ENCODE results near the gene METTL5. TPM values are rescaled to one million over a fixed set of nuclear protein-coding genes. Genes with fewer than 3 reads are reported as not detected.
A peak's percentile ranks its signal among the peaks of the same experiment; 100 is the strongest.
"Not testable (repeated sequence)": the region's sequence is repeated elsewhere in the genome, so short reads cannot be mapped to it uniquely, and the experiment has no call there.

Gene METTL5
- total RNA-seq, 2 donors from 2014 or later, result 22.9 to 29.4 TPM

- H3K27ac Mint-ChIP-seq, result peak overlapping the region; percentile 24
- no peak overlapping the region for H3K4me3 Mint-ChIP-seq
- no peaks in the 10 kb centered on the region for H3K9me3 ChIP-seq (ENCODE audit: control insufficient read depth, low read length, poor library complexity, severe bottlenecking)
- H3K4me1 Mint-ChIP-seq, result peaks cover 31% of the 10 kb centered on the region
- H3K27me3 Mint-ChIP-seq, result no peaks in the 10 kb centered on the region
- ATAC-seq (no peak), DNase-seq (no peak)
- H3K36me3 Mint-ChIP-seq (ENCODE audit: low read depth), result peaks cover 4% of the 10 kb centered on the region
Observed at GRCh38 chr2:169822036-169822435, 2.7 kb downstream of the METTL5 start.

- H3K27me3 Mint-ChIP-seq; H3K36me3 Mint-ChIP-seq (ENCODE audit: low read depth); H3K4me3 Mint-ChIP-seq; H3K9me3 ChIP-seq (ENCODE audit: control insufficient read depth, low read length, poor library complexity, severe bottlenecking); DNase-seq; ATAC-seq: not testable (repeated sequence)
- H3K4me1 Mint-ChIP-seq, result peaks cover 28% of the 10 kb centered on the region
- H3K27ac Mint-ChIP-seq, result peak overlapping the region; percentile 80
Observed at GRCh38 chr2:169820101-169820500, 4.6 kb downstream of the METTL5 start.

- no peak overlapping the region for H3K4me3 Mint-ChIP-seq
- H3K27me3 Mint-ChIP-seq, result no peaks in the 10 kb centered on the region
- ATAC-seq, result no peak
- H3K36me3 Mint-ChIP-seq (ENCODE audit: low read depth), result peaks cover 8% of the 10 kb centered on the region
- H3K9me3 ChIP-seq (ENCODE audit: control insufficient read depth, low read length, poor library complexity, severe bottlenecking), result no peaks in the 10 kb centered on the region
- peak overlapping the region; percentile 80 for H3K27ac Mint-ChIP-seq
- H3K4me1 Mint-ChIP-seq, result peaks cover 23% of the 10 kb centered on the region
- DNase-seq, result no peak
Observed at GRCh38 chr2:169819106-169819505, 5.6 kb downstream of the METTL5 start.

- no peaks in the 10 kb centered on the region for H3K27me3 Mint-ChIP-seq
- no peak for DNase-seq
- no peak for ATAC-seq
- no peaks in the 10 kb centered on the region for H3K9me3 ChIP-seq (ENCODE audit: control insufficient read depth, low read length, poor library complexity, severe bottlenecking)
- no peak overlapping the region for H3K27ac Mint-ChIP-seq
- H3K4me3 Mint-ChIP-seq, result no peak overlapping the region
- H3K4me1 Mint-ChIP-seq, result peaks cover 16% of the 10 kb centered on the region
- H3K36me3 Mint-ChIP-seq (ENCODE audit: low read depth), result peaks cover 8% of the 10 kb centered on the region
Observed at GRCh38 chr2:169818241-169818640, 6.5 kb downstream of the METTL5 start.

GRCh38 chr2:169817369-169817768 lies 7.3 kb downstream of the METTL5 start:
- H3K36me3 Mint-ChIP-seq (ENCODE audit: low read depth); H3K27ac Mint-ChIP-seq; ATAC-seq; H3K27me3 Mint-ChIP-seq; H3K9me3 ChIP-seq (ENCODE audit: control insufficient read depth, low read length, poor library complexity, severe bottlenecking); H3K4me3 Mint-ChIP-seq; H3K4me1 Mint-ChIP-seq; DNase-seq: not testable (repeated sequence)

- not testable (repeated sequence) for H3K36me3 Mint-ChIP-seq (ENCODE audit: low read depth); H3K4me3 Mint-ChIP-seq; H3K27me3 Mint-ChIP-seq; H3K27ac Mint-ChIP-seq; ATAC-seq; H3K9me3 ChIP-seq (ENCODE audit: control insufficient read depth, low read length, poor library complexity, severe bottlenecking); H3K4me1 Mint-ChIP-seq; DNase-seq
Observed at GRCh38 chr2:169816961-169817360, 7.7 kb downstream of the METTL5 start.

- Mint-ChIP-seq H3K4me3 (no peak overlapping the region), H3K27ac (no peak overlapping the region), H3K4me1 (peaks cover 3% of the 10 kb centered on the region), H3K36me3 (ENCODE audit: low read depth) (peaks cover 8% of the 10 kb centered on the region), H3K27me3 (no peaks in the 10 kb centered on the region)
- ATAC-seq (no peak), DNase-seq (no peak)
- no peaks in the 10 kb centered on the region for H3K9me3 ChIP-seq (ENCODE audit: control insufficient read depth, low read length, poor library complexity, severe bottlenecking)
Observed at GRCh38 chr2:169815849-169816248, 8.9 kb downstream of the METTL5 start.

GRCh38 chr2:169808221-169808620 lies 16.5 kb downstream of the METTL5 start:
- Mint-ChIP-seq H3K4me1 (peaks cover 5% of the 10 kb centered on the region), H3K27ac (peak overlapping the region; percentile 21), H3K4me3 (no peak overlapping the region), H3K36me3 (ENCODE audit: low read depth) (peaks cover 5% of the 10 kb centered on the region), H3K27me3 (no peaks in the 10 kb centered on the region)
- ATAC-seq, result no peak
- no peaks in the 10 kb centered on the region for H3K9me3 ChIP-seq (ENCODE audit: control insufficient read depth, low read length, poor library complexity, severe bottlenecking)
- DNase-seq, result no peak

GRCh38 chr2:169806586-169806985 lies 18.1 kb downstream of the METTL5 start:
- Mint-ChIP-seq H3K36me3 (ENCODE audit: low read depth) (peaks cover 5% of the 10 kb centered on the region), H3K27ac (no peak overlapping the region), H3K4me1 (peaks cover 8% of the 10 kb centered on the region), H3K4me3 (no peak overlapping the region), H3K27me3 (no peaks in the 10 kb centered on the region)
- DNase-seq (no peak), ATAC-seq (no peak)
- H3K9me3 ChIP-seq (ENCODE audit: control insufficient read depth, low read length, poor library complexity, severe bottlenecking), result no peaks in the 10 kb centered on the region

GRCh38 chr2:169803480-169803879 lies 21.2 kb downstream of the METTL5 start:
- ATAC-seq, result no peak
- H3K27ac Mint-ChIP-seq, result no peak overlapping the region
- H3K4me1 Mint-ChIP-seq, result peaks cover 16% of the 10 kb centered on the region
- H3K9me3 ChIP-seq (ENCODE audit: control insufficient read depth, low read length, poor library complexity, severe bottlenecking), result no peaks in the 10 kb centered on the region
- no peak overlapping the region for H3K4me3 Mint-ChIP-seq
- H3K27me3 Mint-ChIP-seq, result no peaks in the 10 kb centered on the region
- DNase-seq, result no peak
- H3K36me3 Mint-ChIP-seq (ENCODE audit: low read depth), result peaks cover 3% of the 10 kb centered on the region

GRCh38 chr2:169798718-169799592 lies 25.8 kb downstream of the METTL5 start, which contains the start of gene SSB:
TSS of gene SSB (plus strand) at chr2:169798871. CDS start at chr2:169800961, 2,090 bp downstream.
- Mint-ChIP-seq H3K36me3 (ENCODE audit: low read depth) (no peaks in the 10 kb centered on the region), H3K27ac (peak within 1 kb of the TSS; percentile 95), H3K27me3 (peaks cover 7% of the 10 kb centered on the region), H3K4me3 (peak within 1 kb of the TSS; percentile 93), H3K4me1 (peaks cover 17% of the 10 kb centered on the region)
- DNase-seq (peak; percentile 83 to 88 (median 87)), ATAC-seq (peak; percentile 94)
- no peaks in the 10 kb centered on the region for H3K9me3 ChIP-seq (ENCODE audit: control insufficient read depth, low read length, poor library complexity, severe bottlenecking)

- H3K27ac Mint-ChIP-seq, result peak overlapping the region; percentile 95
- H3K9me3 ChIP-seq (ENCODE audit: control insufficient read depth, low read length, poor library complexity, severe bottlenecking), result no peaks in the 10 kb centered on the region
- H3K27me3 Mint-ChIP-seq, result peaks cover 7% of the 10 kb centered on the region
- H3K4me1 Mint-ChIP-seq, result peaks cover 17% of the 10 kb centered on the region
- H3K36me3 Mint-ChIP-seq (ENCODE audit: low read depth), result no peaks in the 10 kb centered on the region
- DNase-seq (no peak), ATAC-seq (no peak)
- peak overlapping the region; percentile 93 for H3K4me3 Mint-ChIP-seq
Observed at GRCh38 chr2:169798397-169798717, 26.3 kb downstream of the METTL5 start.

- H3K27me3 Mint-ChIP-seq, result peaks cover 7% of the 10 kb centered on the region
- H3K4me3 Mint-ChIP-seq, result peak overlapping the region; percentile 68
- H3K4me1 Mint-ChIP-seq, result peaks cover 17% of the 10 kb centered on the region
- peak overlapping the region; percentile 95 for H3K27ac Mint-ChIP-seq
- H3K9me3 ChIP-seq (ENCODE audit: control insufficient read depth, low read length, poor library complexity, severe bottlenecking), result no peaks in the 10 kb centered on the region
- H3K36me3 Mint-ChIP-seq (ENCODE audit: low read depth), result no peaks in the 10 kb centered on the region
- DNase-seq, result no peak
- ATAC-seq, result no peak
Observed at GRCh38 chr2:169797601-169798000, 27.1 kb downstream of the METTL5 start.

- Mint-ChIP-seq H3K27me3 (peaks cover 7% of the 10 kb centered on the region), H3K4me1 (peaks cover 15% of the 10 kb centered on the region), H3K27ac (no peak overlapping the region), H3K36me3 (ENCODE audit: low read depth) (no peaks in the 10 kb centered on the region), H3K4me3 (no peak overlapping the region)
- DNase-seq (no peak), ATAC-seq (no peak)
- H3K9me3 ChIP-seq (ENCODE audit: control insufficient read depth, low read length, poor library complexity, severe bottlenecking), result no peaks in the 10 kb centered on the region
Observed at GRCh38 chr2:169796441-169796840, 28.3 kb downstream of the METTL5 start.
